ENCODE data around the gene GAGE12H.
"Not testable (repeated sequence)": the region's sequence is repeated elsewhere in the genome, so short reads cannot be mapped to it uniquely, and the experiment has no call there.

The GAGE12H gene, protein sequence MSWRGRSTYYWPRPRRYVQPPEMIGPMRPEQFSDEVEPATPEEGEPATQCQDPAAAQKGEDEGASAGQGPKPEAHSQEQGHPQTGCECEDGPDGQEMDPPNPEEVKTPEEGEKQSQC

DNA sequence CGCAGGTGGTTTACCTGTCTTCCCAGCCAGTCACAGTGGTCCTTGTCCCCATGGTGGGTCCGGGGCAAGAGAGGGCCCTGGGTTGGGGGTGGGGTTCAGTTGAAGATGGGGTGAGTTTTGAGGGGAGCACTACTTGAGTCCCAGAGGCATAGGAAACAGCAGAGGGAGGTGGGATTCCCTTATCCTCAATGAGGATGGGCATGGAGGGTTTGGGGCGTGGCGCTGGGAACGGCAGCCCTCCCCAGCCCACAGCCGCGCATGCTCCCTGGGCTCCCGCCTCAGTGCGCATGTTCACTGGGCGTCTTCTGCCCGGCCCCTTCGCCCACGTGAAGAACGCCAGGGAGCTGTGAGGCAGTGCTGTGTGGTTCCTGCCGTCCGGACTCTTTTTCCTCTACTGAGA, at the start of gene GAGE12H:
GAGE12H (plus strand) TSS at position 301 of the 400 bp plus-strand sequence. CDS start 1,155 bp downstream, outside the sequence.
- DNase-seq, result not testable (repeated sequence)

DNA sequence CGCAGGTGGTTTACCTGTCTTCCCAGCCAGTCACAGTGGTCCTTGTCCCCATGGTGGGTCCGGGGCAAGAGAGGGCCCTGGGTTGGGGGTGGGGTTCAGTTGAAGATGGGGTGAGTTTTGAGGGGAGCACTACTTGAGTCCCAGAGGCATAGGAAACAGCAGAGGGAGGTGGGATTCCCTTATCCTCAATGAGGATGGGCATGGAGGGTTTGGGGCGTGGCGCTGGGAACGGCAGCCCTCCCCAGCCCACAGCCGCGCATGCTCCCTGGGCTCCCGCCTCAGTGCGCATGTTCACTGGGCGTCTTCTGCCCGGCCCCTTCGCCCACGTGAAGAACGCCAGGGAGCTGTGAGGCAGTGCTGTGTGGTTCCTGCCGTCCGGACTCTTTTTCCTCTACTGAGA, 47.9 kb upstream of the GAGE12H start, which contains the start of gene GAGE12C:
GAGE12C (plus strand) TSS at position 301 of the 400 bp plus-strand sequence. CDS start 1,155 bp downstream, outside the sequence.
- DNase-seq, result not testable (repeated sequence)

DNA sequence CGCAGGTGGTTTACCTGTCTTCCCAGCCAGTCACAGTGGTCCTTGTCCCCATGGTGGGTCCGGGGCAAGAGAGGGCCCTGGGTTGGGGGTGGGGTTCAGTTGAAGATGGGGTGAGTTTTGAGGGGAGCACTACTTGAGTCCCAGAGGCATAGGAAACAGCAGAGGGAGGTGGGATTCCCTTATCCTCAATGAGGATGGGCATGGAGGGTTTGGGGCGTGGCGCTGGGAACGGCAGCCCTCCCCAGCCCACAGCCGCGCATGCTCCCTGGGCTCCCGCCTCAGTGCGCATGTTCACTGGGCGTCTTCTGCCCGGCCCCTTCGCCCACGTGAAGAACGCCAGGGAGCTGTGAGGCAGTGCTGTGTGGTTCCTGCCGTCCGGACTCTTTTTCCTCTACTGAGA, 38.3 kb upstream of the GAGE12H start, which contains the start of gene GAGE12D:
GAGE12D (plus strand) TSS at position 301 of the 400 bp plus-strand sequence. CDS start 1,155 bp downstream, outside the sequence.
- not testable (repeated sequence) for DNase-seq

DNA sequence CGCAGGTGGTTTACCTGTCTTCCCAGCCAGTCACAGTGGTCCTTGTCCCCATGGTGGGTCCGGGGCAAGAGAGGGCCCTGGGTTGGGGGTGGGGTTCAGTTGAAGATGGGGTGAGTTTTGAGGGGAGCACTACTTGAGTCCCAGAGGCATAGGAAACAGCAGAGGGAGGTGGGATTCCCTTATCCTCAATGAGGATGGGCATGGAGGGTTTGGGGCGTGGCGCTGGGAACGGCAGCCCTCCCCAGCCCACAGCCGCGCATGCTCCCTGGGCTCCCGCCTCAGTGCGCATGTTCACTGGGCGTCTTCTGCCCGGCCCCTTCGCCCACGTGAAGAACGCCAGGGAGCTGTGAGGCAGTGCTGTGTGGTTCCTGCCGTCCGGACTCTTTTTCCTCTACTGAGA, 28.8 kb upstream of the GAGE12H start, which contains the start of gene GAGE12E:
GAGE12E (plus strand) TSS at position 301 of the 400 bp plus-strand sequence. CDS start 1,155 bp downstream, outside the sequence.
- DNase-seq, result not testable (repeated sequence)

DNA sequence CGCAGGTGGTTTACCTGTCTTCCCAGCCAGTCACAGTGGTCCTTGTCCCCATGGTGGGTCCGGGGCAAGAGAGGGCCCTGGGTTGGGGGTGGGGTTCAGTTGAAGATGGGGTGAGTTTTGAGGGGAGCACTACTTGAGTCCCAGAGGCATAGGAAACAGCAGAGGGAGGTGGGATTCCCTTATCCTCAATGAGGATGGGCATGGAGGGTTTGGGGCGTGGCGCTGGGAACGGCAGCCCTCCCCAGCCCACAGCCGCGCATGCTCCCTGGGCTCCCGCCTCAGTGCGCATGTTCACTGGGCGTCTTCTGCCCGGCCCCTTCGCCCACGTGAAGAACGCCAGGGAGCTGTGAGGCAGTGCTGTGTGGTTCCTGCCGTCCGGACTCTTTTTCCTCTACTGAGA, 19.2 kb upstream of the GAGE12H start, which contains the start of gene GAGE12F:
GAGE12F (plus strand) TSS at position 301 of the 400 bp plus-strand sequence. CDS start 1,155 bp downstream, outside the sequence.
- DNase-seq, result not testable (repeated sequence)

DNA sequence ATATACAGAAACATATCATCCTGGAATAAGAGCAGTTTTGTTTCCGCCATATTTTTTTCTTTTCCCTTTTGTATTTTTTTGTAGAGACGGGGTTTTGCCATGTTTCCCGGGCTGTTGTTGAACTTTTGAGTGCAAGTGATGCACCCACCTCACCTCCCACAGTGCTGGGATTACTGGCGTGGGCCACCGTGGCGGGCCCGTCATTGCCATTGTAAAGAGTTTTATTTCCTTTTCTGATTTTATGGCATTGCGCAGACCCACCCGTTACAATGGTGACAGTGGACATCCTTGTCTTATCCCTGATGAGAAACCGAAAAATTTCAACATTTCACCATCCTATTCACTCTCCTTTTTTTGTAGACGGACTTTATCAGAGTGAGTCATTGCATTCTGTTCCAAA, 11.0 kb upstream of the GAGE12H start:
- DNase-seq, result not testable (repeated sequence)

DNA sequence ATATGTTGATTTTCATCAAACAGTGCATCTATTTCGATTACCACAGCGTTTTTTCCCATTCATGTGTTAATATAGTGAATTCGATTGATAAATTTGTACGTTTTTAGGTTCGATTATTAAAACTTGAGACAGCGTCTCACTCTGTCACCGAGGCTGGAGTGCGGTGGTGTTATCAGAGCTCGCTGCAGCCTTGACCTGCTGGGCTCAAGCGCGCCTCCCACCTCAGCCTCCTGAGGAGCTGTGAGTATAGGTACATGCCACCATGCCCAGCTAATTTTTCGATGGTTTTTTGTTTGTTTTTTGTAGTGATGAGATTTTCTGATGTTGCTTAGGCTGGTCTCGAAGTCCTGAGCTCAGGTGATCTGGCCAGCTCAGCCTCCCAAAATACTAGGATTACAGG, 10.6 kb upstream of the GAGE12H start:
- not testable (repeated sequence) for DNase-seq

DNA sequence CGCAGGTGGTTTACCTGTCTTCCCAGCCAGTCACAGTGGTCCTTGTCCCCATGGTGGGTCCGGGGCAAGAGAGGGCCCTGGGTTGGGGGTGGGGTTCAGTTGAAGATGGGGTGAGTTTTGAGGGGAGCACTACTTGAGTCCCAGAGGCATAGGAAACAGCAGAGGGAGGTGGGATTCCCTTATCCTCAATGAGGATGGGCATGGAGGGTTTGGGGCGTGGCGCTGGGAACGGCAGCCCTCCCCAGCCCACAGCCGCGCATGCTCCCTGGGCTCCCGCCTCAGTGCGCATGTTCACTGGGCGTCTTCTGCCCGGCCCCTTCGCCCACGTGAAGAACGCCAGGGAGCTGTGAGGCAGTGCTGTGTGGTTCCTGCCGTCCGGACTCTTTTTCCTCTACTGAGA, 9.6 kb upstream of the GAGE12H start, which contains the start of gene GAGE12G:
GAGE12G (plus strand) TSS at position 301 of the 400 bp plus-strand sequence. CDS start 1,155 bp downstream, outside the sequence.
- not testable (repeated sequence) for DNase-seq

DNA sequence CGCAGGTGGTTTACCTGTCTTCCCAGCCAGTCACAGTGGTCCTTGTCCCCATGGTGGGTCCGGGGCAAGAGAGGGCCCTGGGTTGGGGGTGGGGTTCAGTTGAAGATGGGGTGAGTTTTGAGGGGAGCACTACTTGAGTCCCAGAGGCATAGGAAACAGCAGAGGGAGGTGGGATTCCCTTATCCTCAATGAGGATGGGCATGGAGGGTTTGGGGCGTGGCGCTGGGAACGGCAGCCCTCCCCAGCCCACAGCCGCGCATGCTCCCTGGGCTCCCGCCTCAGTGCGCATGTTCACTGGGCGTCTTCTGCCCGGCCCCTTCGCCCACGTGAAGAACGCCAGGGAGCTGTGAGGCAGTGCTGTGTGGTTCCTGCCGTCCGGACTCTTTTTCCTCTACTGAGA, 9.4 kb downstream of the GAGE12H start, which contains the start of gene GAGE2A:
GAGE2A (plus strand) TSS at position 301 of the 400 bp plus-strand sequence. CDS start 1,155 bp downstream, outside the sequence.
- not testable (repeated sequence) for DNase-seq

DNA sequence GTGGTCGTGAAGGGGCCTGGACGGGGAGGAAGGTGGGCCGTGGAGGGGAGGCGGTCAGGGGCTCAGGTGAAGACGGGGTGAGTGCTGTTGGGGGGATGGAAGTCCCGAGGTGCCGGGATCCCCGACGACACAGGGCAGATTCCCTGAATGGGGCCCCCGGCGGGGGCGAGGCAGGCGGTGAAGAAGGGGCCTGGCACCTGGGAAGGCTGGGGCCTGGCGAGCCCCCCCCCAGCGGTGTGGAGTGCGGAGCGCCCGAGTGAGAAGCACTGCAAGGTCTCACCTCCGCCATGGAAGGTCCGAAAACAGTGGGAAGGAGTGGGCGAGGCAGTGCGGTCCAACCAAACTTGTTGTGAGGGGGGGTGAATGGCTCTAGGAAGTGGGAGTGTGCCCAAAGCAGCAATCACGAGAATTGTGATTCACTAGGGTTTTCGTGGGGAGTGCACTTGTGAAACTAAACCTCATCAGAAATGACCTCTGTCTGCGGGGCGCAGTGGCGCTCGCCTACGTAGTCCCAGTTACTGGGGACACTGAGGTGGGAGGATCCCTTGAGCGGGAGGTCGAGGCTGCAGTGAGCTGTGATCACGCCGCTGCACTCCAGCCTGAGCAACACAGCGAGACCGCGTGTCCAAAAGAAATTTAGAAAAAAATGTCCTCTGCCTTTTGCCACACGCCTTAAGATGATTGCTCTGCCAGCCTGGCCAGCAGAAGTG, 10.2 kb downstream of the GAGE12H start:
- DNase-seq, result peak; percentile 29

DNA sequence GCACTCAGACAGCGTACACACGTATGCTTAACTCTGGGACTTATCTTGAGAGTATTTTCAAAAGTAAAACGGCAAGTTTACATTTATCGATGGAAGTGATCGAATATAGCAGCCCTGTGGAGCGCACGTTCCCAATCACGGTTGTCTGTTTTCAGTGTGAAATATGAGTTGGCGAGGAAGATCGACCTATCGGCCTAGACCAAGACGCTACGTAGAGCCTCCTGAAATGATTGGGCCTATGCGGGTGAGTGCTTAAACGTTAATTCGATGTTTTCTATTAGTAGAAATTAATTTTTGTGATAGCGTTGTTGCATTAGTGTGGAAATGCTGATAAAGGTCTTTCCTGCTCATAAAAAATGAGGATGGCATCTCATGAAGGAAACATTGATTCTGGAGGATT, 10.7 kb downstream of the GAGE12H start:
- not testable (repeated sequence) for DNase-seq

DNA sequence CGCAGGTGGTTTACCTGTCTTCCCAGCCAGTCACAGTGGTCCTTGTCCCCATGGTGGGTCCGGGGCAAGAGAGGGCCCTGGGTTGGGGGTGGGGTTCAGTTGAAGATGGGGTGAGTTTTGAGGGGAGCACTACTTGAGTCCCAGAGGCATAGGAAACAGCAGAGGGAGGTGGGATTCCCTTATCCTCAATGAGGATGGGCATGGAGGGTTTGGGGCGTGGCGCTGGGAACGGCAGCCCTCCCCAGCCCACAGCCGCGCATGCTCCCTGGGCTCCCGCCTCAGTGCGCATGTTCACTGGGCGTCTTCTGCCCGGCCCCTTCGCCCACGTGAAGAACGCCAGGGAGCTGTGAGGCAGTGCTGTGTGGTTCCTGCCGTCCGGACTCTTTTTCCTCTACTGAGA, 19.0 kb downstream of the GAGE12H start, which contains the start of gene GAGE1:
GAGE1 (plus strand) TSS at position 301 of the 400 bp plus-strand sequence. CDS start 1,155 bp downstream, outside the sequence.
- DNase-seq, result not testable (repeated sequence)

DNA sequence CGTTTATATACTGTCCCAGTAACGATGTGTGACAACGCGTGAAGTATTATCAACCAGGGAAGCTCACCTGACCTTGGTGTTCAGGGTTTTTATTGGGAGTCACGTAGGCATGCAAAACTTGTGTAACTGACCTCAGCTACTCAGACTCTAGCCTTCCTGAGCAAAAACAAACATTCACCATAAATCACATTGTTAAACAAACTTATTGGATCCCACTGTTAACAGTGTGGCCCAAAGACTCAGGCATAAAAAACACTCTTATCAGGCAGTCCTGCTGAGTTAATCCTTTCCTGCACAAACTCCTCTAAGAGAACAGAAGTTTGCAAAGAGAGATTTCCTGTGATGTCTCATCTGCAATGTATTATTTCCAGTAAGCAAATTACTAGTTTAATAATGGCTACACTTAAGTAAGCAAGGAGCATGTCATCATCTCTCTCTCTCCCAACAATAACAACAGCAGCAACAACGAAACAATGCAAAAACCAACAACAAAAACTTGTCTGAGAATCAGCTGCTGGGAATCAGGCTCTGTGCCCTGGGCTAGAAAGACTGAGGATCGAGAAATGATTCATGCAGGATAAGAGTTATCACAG, 31.1 kb downstream of the GAGE12H start:
- DNase-seq, result no peak

DNA sequence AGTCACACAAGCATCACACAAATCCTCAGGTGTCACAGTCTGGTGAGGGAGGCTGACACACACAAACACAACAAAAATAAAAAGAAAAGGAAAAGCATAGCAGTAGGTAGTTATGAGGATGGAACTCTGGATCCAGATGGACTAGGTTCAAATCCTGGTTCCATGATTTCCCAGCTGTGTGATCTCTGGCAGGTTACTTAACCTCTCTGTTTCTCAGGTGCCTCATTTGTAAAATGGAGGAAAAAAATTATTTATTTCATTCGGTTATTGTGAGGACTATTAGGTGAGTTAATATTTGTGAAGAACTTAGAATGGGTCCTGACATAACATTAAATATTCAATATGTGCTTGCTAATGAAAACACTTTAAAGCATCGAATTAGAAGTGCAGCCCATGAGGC, 38.8 kb downstream of the GAGE12H start:
- DNase-seq, result no peak

DNA sequence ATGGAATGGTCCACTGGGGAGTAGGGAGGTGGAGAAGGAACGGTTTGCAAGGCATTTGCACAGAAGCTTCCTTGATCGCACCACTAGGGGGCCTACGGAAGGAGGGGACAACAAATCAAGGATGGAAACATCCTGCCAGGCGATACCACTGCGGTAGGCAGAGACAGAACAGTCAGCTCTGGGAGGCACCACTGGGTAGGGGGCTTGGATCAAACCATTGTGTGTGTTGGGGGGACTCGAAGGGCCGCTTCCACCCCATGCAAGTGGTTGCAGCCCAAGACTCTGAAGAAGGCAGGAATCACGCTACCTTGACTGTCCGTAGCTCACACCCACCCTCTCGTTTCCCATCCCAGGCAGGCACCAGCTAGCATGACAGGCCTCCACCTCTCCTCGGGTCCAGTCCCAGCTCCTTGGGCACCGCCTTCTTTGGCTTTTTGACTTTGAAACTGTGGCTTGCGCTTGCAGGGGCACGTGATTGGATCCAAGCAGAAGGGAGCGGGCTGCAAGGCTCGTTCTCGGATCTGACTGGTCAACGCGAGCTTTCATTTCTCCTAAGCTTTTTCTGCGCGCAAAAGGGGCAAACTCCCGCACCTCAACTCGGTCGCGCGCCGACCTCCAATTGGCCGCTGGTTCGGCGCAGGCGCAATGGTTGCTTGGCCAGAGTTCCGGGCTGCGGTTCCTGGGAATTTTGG, 47.5 kb downstream of the GAGE12H start:
- peak; percentile 20 for DNase-seq
